ENCODE results near the gene IER3.

IER3 gene

GRCh38 chr6:30744054-30744805 is at the start of gene IER3:
TSS of gene IER3 (minus strand) at chr6:30744547. CDS start at chr6:30744518, 29 bp downstream.
- peak; percentile 89 for DNase-seq (ENCODE audit: low read depth, low spot score)
- peak within 1 kb of the TSS; percentile 100 for H3K27ac ChIP-seq

GRCh38 chr6:30793521-30794194 is 49.3 kb upstream of the IER3 start:
- no peak for DNase-seq (ENCODE audit: low read depth, low spot score)

GRCh38 chr6:30792786-30793185 is 48.4 kb upstream of the IER3 start:
- no peak for DNase-seq (ENCODE audit: low read depth, low spot score)

More at GRCh38 chr6:30793521-30794194, 49.3 kb upstream of the IER3 start:
- H3K27ac ChIP-seq, result peak overlapping the region; percentile 27

GRCh38 chr6:30790724-30791383 is 46.5 kb upstream of the IER3 start:
- DNase-seq (ENCODE audit: low read depth, low spot score), result no peak
- no peak overlapping the region for H3K27ac ChIP-seq

More at GRCh38 chr6:30792786-30793185, 48.4 kb upstream of the IER3 start:
- no peak overlapping the region for H3K27ac ChIP-seq

GRCh38 chr6:30789606-30790005 is 45.3 kb upstream of the IER3 start:
- DNase-seq (ENCODE audit: low read depth, low spot score), result no peak

GRCh38 chr6:30787954-30788353 is 43.6 kb upstream of the IER3 start:
- DNase-seq (ENCODE audit: low read depth, low spot score), result no peak
- no peak overlapping the region for H3K27ac ChIP-seq

More at GRCh38 chr6:30789606-30790005, 45.3 kb upstream of the IER3 start:
- no peak overlapping the region for H3K27ac ChIP-seq

- H3K27ac ChIP-seq, result peak overlapping the region; percentile 100
- DNase-seq (ENCODE audit: low read depth, low spot score), result peak; percentile 60
These were observed 38.2 kb upstream of the IER3 start for GRCh38 chr6:30782425-30783014.

- peak overlapping the region; percentile 100 for H3K27ac ChIP-seq
- DNase-seq (ENCODE audit: low read depth, low spot score), result peak; percentile 90
These were observed 37.5 kb upstream of the IER3 start for GRCh38 chr6:30781743-30782424.

- H3K27ac ChIP-seq, result peak overlapping the region; percentile 100
- no peak for DNase-seq (ENCODE audit: low read depth, low spot score)
These were observed 37.0 kb upstream of the IER3 start for GRCh38 chr6:30781395-30781742.

- no peak for DNase-seq (ENCODE audit: low read depth, low spot score)
These were observed 36.2 kb upstream of the IER3 start for GRCh38 chr6:30780642-30780920.

GRCh38 chr6:30779850-30780641 is 35.7 kb upstream of the IER3 start:
- H3K27ac ChIP-seq, result peak overlapping the region; percentile 100
- no peak for DNase-seq (ENCODE audit: low read depth, low spot score)

More at GRCh38 chr6:30780642-30780920, 36.2 kb upstream of the IER3 start:
- peak overlapping the region; percentile 100 for H3K27ac ChIP-seq

- DNase-seq (ENCODE audit: low read depth, low spot score), result no peak
- H3K27ac ChIP-seq, result no peak overlapping the region
These were observed 33.8 kb upstream of the IER3 start for GRCh38 chr6:30778001-30778635.

- no peak for DNase-seq (ENCODE audit: low read depth, low spot score)
- H3K27ac ChIP-seq, result peak overlapping the region; percentile 3
These were observed 32.8 kb upstream of the IER3 start for GRCh38 chr6:30777155-30777485.

- no peak for DNase-seq (ENCODE audit: low read depth, low spot score)
- peak overlapping the region; percentile 72 for H3K27ac ChIP-seq
These were observed 32.2 kb upstream of the IER3 start for GRCh38 chr6:30776390-30777154.

- H3K27ac ChIP-seq, result peak overlapping the region; percentile 72
- DNase-seq (ENCODE audit: low read depth, low spot score), result no peak
These were observed 30.8 kb upstream of the IER3 start for GRCh38 chr6:30775104-30775503.

GRCh38 chr6:30774701-30775100 is 30.4 kb upstream of the IER3 start:
- no peak for DNase-seq (ENCODE audit: low read depth, low spot score)
- peak overlapping the region; percentile 72 for H3K27ac ChIP-seq

GRCh38 chr6:30770592-30770991 is 26.2 kb upstream of the IER3 start:
- H3K27ac ChIP-seq, result peak overlapping the region; percentile 99
- no peak for DNase-seq (ENCODE audit: low read depth, low spot score)

- DNase-seq (ENCODE audit: low read depth, low spot score), result no peak
- peak overlapping the region; percentile 99 for H3K27ac ChIP-seq
These were observed 25.6 kb upstream of the IER3 start for GRCh38 chr6:30769853-30770524.
